OCI-LY1 (cell line): Measurements from ENCODE around the gene NEAT1.

Experiments
- EZH2 ChIP-seq: fragments of 200-600 bp; sonication (generic), shearing (Covaris generic); IDR thresholded peaks from 2 replicates; pipeline ENCODE4 v1.8.0; 2017; ENCODE audit warnings: borderline replicate concordance, mixed run types, mild to moderate bottlenecking, antibody characterized with exemption, low read length, moderate library complexity, mixed read lengths
- TF ChIP-seq, protein P1 (sequence below): fragments of 200-600 bp; sonication (generic), shearing (Covaris generic); IDR thresholded peaks from 2 replicates; pipeline ENCODE4 v1.5.1; 2017; ENCODE audit warnings: mild to moderate bottlenecking, antibody characterized with exemption, low read length, moderate library complexity, mixed read lengths

DNA sequence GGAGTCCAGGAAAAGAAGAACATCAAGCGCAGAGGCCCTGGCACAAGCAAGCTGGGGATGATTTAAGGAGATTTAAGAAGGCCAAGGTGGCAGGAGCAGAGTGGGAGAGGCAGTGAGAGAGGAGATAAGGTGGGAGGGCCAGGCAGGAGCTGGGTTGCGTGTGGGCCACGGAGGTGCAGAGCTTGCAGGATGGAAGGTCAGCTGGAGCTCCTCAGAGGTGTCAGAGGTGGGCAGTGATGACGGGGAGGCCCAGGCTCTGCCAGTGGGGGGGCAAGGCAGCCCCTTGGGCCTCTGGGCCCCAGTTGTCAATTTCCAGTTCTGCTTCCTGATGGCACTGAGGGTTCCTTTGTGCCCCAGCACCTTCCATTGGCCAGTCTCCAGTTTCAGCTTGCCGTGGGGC lies 29.7 kb upstream of the NEAT1 start:
- TF ChIP-seq, protein P1, sequence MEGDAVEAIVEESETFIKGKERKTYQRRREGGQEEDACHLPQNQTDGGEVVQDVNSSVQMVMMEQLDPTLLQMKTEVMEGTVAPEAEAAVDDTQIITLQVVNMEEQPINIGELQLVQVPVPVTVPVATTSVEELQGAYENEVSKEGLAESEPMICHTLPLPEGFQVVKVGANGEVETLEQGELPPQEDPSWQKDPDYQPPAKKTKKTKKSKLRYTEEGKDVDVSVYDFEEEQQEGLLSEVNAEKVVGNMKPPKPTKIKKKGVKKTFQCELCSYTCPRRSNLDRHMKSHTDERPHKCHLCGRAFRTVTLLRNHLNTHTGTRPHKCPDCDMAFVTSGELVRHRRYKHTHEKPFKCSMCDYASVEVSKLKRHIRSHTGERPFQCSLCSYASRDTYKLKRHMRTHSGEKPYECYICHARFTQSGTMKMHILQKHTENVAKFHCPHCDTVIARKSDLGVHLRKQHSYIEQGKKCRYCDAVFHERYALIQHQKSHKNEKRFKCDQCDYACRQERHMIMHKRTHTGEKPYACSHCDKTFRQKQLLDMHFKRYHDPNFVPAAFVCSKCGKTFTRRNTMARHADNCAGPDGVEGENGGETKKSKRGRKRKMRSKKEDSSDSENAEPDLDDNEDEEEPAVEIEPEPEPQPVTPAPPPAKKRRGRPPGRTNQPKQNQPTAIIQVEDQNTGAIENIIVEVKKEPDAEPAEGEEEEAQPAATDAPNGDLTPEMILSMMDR: no peak
- no peak for TF ChIP-seq EZH2
